GM12801 (cell line): ENCODE data around the gene FOXL3.

Source experiments
- TF ChIP-seq, protein P1 (sequence below): IDR thresholded peaks from one replicate; pipeline ENCODE4 v1.5.1; 2011; ENCODE audit warnings: control low read depth; ENCODE audit not compliant: insufficient read length; ENCODE audit errors: extremely low read depth

Gene FOXL3

DNA sequence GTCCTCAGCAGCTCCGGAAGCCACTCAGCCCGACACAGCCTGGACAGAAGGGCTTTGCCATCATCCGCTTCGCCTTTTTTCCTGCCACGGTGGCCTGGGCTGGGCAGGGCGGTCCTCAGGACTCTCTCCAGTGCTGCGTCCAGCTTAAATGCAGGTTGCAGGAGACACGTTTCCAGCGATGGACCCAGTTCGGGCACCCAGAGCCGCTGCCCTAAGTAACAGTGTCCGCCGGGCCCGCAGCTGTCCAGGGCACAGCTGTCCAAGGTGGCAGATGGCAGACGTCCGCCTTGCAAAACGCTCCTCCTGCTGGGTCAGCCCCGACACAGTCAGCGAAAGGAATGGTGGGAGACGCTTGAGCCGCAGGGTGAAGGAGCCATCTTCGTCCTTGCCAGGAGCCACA lies 37.0 kb upstream of the FOXL3 start:
- TF ChIP-seq, protein P1, sequence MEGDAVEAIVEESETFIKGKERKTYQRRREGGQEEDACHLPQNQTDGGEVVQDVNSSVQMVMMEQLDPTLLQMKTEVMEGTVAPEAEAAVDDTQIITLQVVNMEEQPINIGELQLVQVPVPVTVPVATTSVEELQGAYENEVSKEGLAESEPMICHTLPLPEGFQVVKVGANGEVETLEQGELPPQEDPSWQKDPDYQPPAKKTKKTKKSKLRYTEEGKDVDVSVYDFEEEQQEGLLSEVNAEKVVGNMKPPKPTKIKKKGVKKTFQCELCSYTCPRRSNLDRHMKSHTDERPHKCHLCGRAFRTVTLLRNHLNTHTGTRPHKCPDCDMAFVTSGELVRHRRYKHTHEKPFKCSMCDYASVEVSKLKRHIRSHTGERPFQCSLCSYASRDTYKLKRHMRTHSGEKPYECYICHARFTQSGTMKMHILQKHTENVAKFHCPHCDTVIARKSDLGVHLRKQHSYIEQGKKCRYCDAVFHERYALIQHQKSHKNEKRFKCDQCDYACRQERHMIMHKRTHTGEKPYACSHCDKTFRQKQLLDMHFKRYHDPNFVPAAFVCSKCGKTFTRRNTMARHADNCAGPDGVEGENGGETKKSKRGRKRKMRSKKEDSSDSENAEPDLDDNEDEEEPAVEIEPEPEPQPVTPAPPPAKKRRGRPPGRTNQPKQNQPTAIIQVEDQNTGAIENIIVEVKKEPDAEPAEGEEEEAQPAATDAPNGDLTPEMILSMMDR: no peak

DNA sequence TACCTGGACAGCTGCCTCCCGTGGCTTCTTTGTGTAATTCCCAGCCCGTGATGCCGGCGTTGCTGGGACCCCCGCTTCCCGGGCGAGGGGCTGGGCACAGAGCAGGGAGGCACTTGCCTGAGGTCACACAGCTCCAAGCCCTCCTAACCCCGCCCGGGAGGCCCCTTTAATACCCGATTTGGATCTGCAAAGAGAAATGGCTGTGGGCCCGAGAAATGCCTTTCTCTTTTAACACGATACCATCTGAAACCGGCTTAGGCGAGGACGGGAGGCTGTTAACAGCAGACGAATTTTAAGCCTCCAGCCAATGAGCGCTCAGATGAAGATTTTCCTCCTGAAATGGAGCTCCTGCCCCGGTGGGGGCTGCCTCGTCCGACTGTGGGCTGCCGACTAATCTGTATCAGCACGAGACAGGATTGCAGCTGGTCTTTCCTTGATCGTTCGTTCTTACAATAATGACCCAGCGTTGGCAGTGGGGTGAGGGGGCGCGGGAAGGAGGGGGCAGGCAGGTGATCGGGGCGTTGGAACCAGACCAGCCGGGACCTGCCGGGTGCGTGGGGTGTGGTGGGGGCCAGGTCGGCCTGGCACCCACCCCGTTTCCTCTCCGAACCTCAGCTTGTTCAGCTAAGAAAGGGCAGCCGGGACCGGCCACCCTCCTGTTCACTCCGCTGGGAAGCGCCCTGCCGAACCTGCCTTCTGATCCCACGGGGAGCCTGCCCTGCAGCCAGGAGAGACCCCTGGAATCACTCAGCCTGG lies 36.2 kb upstream of the FOXL3 start:
- TF ChIP-seq, protein P1: no peak

DNA sequence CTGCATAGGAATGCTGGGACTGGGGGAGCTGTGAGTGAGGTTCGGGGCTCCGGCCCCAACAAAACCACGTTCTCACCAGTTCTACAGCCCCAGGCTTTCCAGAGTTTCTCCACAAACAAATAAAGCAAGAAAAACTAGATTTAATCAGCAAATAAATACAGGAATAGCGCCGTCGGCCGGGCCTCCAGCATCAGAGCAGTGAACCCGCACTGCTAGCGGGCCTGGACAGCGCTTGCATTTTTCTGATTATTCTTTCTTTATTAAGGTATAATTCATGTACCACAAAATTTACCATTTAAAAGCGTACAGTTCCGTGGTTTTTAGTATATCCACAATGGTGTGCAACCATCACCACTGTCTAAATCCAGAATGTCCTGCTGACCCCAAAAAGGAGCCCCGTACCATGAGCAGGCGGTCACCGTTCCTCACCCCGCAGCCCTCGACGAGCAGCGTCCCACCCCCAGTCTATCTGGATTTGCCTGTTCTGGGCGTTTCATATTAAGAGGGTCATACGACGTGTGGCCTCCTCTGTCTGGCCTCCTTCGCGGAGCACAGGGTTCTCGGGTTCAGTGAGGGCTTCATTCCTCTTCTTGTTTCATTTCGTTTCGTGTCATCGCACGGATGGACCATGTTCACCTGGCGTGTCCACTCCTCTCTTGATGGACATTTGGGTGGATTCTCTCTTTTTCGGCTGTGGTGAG lies 35.5 kb upstream of the FOXL3 start:
- TF ChIP-seq, protein P1: no peak

DNA sequence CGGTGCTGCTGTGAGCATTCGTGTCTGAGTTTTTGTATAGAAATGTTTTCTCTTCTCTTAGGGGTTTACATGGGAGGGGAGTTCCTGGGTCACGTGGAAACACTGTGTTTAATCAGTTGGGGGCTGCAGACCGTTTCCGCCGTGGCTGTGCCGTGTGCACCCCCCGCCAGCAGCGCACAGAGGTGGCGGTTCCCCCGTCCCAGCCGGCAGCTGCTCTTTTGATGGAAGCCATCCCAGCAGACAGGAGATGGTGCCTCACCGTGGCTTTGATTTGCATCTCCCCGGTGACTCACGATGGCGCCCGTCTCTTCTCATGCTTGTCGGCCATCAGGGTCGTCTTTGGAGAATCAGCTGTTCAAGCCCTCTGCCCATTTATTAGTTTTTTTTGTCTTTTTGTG lies 34.9 kb upstream of the FOXL3 start:
- TF ChIP-seq, protein P1: no peak

DNA sequence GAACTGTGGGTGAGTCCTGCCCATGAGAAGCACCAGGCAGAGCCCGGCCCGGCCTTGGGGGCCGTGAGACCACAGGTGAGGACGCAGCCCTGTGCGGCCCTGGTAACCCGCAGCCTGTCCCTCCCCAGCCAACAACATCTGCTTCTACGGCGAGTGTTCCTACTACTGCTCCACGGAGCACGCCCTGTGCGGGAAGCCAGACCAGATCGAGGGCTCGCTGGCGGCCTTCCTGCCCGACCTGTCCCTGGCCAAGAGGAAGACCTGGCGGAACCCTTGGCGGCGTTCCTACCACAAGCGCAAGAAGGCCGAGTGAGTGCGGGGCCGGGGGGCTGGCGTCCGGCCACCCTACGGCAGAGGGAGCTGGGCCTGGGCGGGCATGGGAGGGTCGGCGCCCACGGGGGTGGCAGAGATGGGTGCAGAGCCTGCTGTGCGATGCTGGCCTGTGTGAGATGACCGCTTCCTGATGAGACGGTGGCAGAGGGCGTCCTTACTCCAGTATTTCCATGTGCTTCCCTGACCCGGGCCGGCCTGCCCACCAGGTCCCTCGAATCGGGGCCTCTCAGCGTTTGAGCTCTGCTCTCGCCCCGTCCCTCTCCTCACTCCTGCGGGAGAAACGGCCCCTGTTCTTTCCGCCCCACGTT lies 34.1 kb upstream of the FOXL3 start:
- TF ChIP-seq, protein P1: no peak

DNA sequence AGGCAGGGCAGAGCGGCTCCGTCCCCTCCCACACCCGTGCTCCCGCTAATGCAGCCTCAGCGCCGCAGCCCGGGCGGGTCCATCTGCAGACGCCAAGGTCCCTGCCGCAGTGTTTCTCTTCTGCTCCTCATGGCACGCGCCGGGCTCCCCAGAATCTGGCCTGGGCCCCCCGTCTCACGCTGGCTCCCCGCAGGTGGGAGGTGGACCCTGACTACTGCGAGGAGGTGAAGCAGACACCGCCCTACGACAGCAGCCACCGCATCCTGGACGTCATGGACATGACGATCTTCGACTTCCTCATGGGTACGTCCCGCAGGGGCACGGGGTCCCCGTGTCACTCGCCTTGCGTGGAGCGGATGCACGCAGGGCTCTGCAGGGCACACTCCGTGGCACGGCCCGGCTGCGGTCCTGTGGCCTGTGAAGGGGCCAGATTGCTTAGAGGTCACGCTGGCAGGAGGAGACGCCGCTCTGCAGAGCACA lies 33.5 kb upstream of the FOXL3 start:
- TF ChIP-seq, protein P1: no peak

DNA sequence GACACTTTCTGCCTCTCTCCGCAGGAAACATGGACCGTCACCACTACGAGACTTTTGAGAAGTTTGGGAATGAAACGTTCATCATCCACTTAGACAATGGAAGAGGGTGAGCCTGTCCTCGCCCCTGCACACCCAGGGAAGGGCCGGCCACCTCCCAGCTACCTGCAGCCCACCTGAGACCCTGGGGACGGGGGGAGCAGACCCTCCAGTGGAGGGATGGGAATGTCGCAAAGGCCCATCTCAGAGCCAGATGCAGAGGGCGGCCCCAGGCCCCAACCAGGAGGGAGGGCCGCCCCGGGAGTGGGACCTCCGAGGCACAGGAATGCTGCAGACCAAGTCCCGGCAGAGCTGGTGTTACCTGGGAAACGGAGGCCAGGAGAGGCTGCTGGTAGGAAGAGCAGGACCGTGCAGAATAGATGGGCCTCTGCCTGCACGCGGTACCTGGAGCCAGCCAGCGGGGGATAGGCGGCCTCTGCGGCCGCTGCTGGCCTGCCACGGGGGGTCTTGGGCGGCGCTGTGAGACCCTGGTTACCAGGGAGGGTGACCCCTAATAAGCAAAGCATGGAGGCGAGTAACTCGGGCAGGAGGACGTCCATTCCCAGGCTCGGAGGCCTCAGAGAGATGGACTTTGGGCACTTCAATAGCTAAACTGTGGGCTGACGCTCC lies 32.9 kb upstream of the FOXL3 start:
- TF ChIP-seq, protein P1: no peak
